B cell (primary cell): ENCODE data around the gene SLC6A18. TPM values are rescaled to one million over a fixed set of nuclear protein-coding genes. Genes with fewer than 3 reads are reported as not detected.

ENCODE experiments used
- ATAC-seq: fragments of 200-7000 bp; cut with Tn5 transposase; one replicate; pipeline ENCODE4 v1.10.0; 2021; ENCODE audit warnings: low read depth, mild to moderate bottlenecking, moderate number of reproducible peaks, moderate library complexity
- CTCF ChIA-PET: fragments of 350-600 bp; sonication (Branson Sonifier 250); formaldehyde crosslinking; loops from one replicate; lab custom pipeline; 2021; ENCODE audit warnings: antibody characterized with exemption, inconsistent platforms; lab: Charles Lee
- POLR2A ChIA-PET: fragments of 350-600 bp; sonication (Branson Sonifier 250); formaldehyde crosslinking; loops from one replicate; lab custom pipeline; 2021; ENCODE audit warnings: antibody characterized with exemption; lab: Charles Lee
- DNase-seq: peaks from one replicate; pipeline ENCODE4 v3.0.0; 2013
- H2AFZ ChIP-seq: 2 replicates; pipeline ENCODE4 v1.6.1; 2012; ENCODE audit warnings: mild to moderate bottlenecking, low read depth, low read length; ENCODE audit not compliant: insufficient read depth, poor library complexity, severe bottlenecking
- H3K27ac ChIP-seq, 2 donors: 1 replicate in 1 of 2; 2 replicates in 1 of 2; pipeline ENCODE4 v1.5.1; 2012 to 2013; ENCODE audit warnings: low read length in 2 of 2, mild to moderate bottlenecking in 2 of 2, moderate library complexity in 1 of 2
- H3K27me3 ChIP-seq, 4 experiments: fragments of 200-600 bp in 1 of 4; sonication (generic) in 1 of 4; replicated peaks in 1 of 4; 1 replicate in 2 of 4; 2 replicates in 2 of 4; pipeline versions ENCODE4 v1.6.1 to v1.7.0; 2013 to 2016; ENCODE audit warnings: low read length in 3 of 4, mild to moderate bottlenecking in 2 of 4, mixed read lengths in 1 of 4, moderate library complexity in 1 of 4; ENCODE audit not compliant: insufficient read depth in 4 of 4, control insufficient read depth in 3 of 4; ENCODE audit errors: control extremely low read depth in 1 of 4
- H3K36me3 ChIP-seq, 2 experiments: replicated peaks in 1 of 2; 1 replicate in 1 of 2; 2 replicates in 1 of 2; pipeline versions ENCODE4 v1.6.1 to v1.7.1; 2013; ENCODE audit warnings: low read length in 1 of 2; ENCODE audit not compliant: insufficient read depth in 2 of 2, control insufficient read depth in 1 of 2; ENCODE audit errors: control extremely low read depth in 1 of 2, extremely low read depth in 1 of 2
- H3K4me1 ChIP-seq, 2 donors: fragments of 200-600 bp in 1 of 2; sonication (generic) in 1 of 2; 1 replicate in 1 of 2; 2 replicates in 1 of 2; pipeline versions ENCODE4 v1.5.1 to v1.6.1; 2013 to 2017; ENCODE audit warnings: low read length in 2 of 2; ENCODE audit not compliant: control insufficient read depth in 2 of 2, insufficient read depth in 2 of 2
- H3K4me2 ChIP-seq: replicated peaks from 2 replicates; pipeline ENCODE3; 2012; ENCODE audit warnings: mild to moderate bottlenecking, low read depth, low read length; ENCODE audit not compliant: poor library complexity, severe bottlenecking
- H3K4me3 ChIP-seq, 5 experiments: fragments of 200-600 bp in 1 of 5; sonication (generic) in 1 of 5; 1 replicate in 3 of 5; 2 replicates in 2 of 5; pipeline versions ENCODE4 v1.5.1 to v1.7.0; 2011 to 2016; ENCODE audit warnings: low read length in 4 of 5, mild to moderate bottlenecking in 4 of 5, low read depth in 2 of 5, control low read depth in 1 of 5, moderate library complexity in 1 of 5; ENCODE audit not compliant: insufficient read depth in 1 of 5; ENCODE audit errors: control extremely low read depth in 1 of 5, extremely low read depth in 1 of 5
- H3K79me2 ChIP-seq: fragments of 200-600 bp; sonication (generic); one replicate; pipeline ENCODE4 v1.6.0; 2016; ENCODE audit warnings: low read length; ENCODE audit not compliant: control insufficient read depth, insufficient read depth
- H3K9ac ChIP-seq: fragments of 200-600 bp; sonication (generic); 2 replicates; pipeline ENCODE4 v1.6.1; 2017; ENCODE audit warnings: mild to moderate bottlenecking, low read length, moderate library complexity
- H3K9me3 ChIP-seq, 3 donors: one replicate each; pipeline versions ENCODE4 v1.6.1 to v1.7.1; 2013; ENCODE audit warnings: low read length in 2 of 3; ENCODE audit not compliant: control insufficient read depth in 2 of 3, insufficient read depth in 1 of 3; ENCODE audit errors: control extremely low read depth in 1 of 3
- H4K20me1 ChIP-seq: 2 replicates; pipeline ENCODE4 v1.6.0; 2012; ENCODE audit warnings: mild to moderate bottlenecking, low read length; ENCODE audit not compliant: insufficient read depth, control insufficient read depth, poor library complexity, severe bottlenecking
- H3K27ac Mint-ChIP-seq: one replicate; pipeline ENCODE4 v1.8.0; 2021; ENCODE audit warnings: mixed read lengths
- H3K27me3 Mint-ChIP-seq: one replicate; pipeline ENCODE4 v1.8.0; 2021; ENCODE audit warnings: mixed read lengths
- H3K4me1 Mint-ChIP-seq: one replicate; pipeline ENCODE4 v1.8.0; 2021; ENCODE audit warnings: mixed read lengths
- H3K4me3 Mint-ChIP-seq: one replicate; pipeline ENCODE4 v1.8.0; 2021; ENCODE audit warnings: mixed read lengths
- H3K9me3 Mint-ChIP-seq: one replicate; pipeline ENCODE4 v1.8.0; 2022; ENCODE audit warnings: mixed read lengths; ENCODE audit not compliant: insufficient read depth
- EZH2 ChIP-seq: IDR thresholded peaks from 2 replicates; pipeline ENCODE4 v1.6.1; 2012; ENCODE audit warnings: borderline replicate concordance, low read depth, mild to moderate bottlenecking, moderate library complexity, low read length; ENCODE audit not compliant: insufficient read depth, poor library complexity, severe bottlenecking
- WGBS: methylation state at CpG from one replicate; pipeline ENCODE4 v1.1.5; 2013; ENCODE audit warnings: missing lambda C conversion rate; ENCODE audit not compliant: insufficient coverage; 5-methylcytosine and 5-hydroxymethylcytosine counted together
- intact Hi-C: fragments of 100-400 bp; cut with micrococcal nuclease; formaldehyde crosslinking; loops from one replicate; pipeline ENCODE4 v1.10.0; 2022
- polyA plus RNA-seq: library from polyadenylated mRNA; depleted of rRNA; stranded (reverse); fragments of >200 nt; gene quantifications from 2 replicates; pipeline ENCODE4 v1.2.3, GENCODE V29; 2012
- total RNA-seq, 2 donors: library from RNA; stranded (reverse); fragments of 120-200 nt in 1 of 2; gene quantifications; 1 replicate in 1 of 2; 2 replicates in 1 of 2; pipeline versions ENCODE4 v1.2.3 to v1.2.4, GENCODE V29; 2013 to 2022
- TF ChIP-seq, protein P1 (sequence below): fragments of 200-600 bp; IDR thresholded peaks from one replicate; pipeline ENCODE4 v1.8.0; 2022; ENCODE audit warnings: antibody characterized with exemption, mild to moderate bottlenecking

SLC6A18 gene
- total and polyA plus RNA-seq, 2 donors (not counting 1 experiment from before 2014, with no cell fraction given) = not detected

DNA sequence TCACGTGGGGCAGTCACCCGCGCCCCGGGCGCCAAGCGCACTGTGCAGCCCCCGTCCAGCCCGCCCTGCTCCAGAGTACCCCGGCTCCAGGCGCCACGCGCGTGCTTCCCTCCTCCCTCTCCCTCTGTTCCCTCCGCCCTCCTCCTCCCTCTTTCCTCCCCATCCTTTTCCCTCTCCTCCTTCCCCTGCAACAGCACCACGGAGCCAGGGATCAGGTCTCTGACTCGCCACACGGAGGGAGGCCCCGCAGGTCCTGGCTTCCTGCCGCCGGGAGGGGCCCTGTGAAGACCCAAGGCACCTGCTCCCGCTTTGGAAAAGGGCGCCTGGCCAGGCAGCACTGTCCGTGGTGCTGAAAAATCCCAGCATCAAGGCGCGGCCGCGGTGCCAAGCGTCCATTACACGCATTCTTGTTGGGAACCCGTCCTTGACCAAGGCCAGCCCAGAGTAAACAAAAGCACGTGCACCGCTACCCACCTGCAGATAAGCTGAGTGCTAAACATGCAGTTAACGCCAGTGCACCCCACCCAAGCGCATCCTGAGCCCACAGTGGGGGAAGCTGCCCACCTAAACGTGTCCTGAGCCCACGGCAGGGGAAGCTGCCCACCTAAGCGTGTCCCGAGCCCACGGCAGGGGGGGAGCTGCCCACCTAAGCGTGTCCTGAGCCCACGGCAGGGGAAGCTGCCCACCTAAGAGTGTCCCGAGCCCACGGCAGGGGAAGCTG is 21.7 kb downstream of the SLC6A18 start:
- H3K9me3 ChIP-seq = no peaks in the 10 kb centered on the region
- Mint-ChIP-seq H3K4me3 (no peak overlapping the region), H3K27me3 (peaks cover 4% of the 10 kb centered on the region), H3K4me1 (no peaks in the 10 kb centered on the region), H3K9me3 (no peaks in the 10 kb centered on the region), H3K27ac (no peak overlapping the region)
- POLR2A ChIA-PET = no interaction called here
- DNase-seq (no peak), ATAC-seq (no peak)
- H3K27me3 ChIP-seq = peaks cover 0 to 20% (median 3%) of the 10 kb centered on the region in 4 experiments
- H3K36me3 ChIP-seq = no peaks in the 10 kb centered on the region
- H2AFZ ChIP-seq = no peak overlapping the region
- intact Hi-C loops = no loop called here
- no peak overlapping the region for H3K27ac ChIP-seq
- H3K9ac ChIP-seq = no peak overlapping the region
- no peak overlapping the region for H3K4me3 ChIP-seq
- H3K79me2 ChIP-seq = no peaks in the 10 kb centered on the region
- no peaks in the 10 kb centered on the region for H4K20me1 ChIP-seq
- 17% methylated on average over 43 of the region's 43 CpGs for WGBS
- CTCF ChIA-PET = no interaction called here
- no peaks in the 10 kb centered on the region for H3K4me1 ChIP-seq
- TF ChIP-seq, protein P1, sequence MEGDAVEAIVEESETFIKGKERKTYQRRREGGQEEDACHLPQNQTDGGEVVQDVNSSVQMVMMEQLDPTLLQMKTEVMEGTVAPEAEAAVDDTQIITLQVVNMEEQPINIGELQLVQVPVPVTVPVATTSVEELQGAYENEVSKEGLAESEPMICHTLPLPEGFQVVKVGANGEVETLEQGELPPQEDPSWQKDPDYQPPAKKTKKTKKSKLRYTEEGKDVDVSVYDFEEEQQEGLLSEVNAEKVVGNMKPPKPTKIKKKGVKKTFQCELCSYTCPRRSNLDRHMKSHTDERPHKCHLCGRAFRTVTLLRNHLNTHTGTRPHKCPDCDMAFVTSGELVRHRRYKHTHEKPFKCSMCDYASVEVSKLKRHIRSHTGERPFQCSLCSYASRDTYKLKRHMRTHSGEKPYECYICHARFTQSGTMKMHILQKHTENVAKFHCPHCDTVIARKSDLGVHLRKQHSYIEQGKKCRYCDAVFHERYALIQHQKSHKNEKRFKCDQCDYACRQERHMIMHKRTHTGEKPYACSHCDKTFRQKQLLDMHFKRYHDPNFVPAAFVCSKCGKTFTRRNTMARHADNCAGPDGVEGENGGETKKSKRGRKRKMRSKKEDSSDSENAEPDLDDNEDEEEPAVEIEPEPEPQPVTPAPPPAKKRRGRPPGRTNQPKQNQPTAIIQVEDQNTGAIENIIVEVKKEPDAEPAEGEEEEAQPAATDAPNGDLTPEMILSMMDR = no peak
- no peak for TF ChIP-seq EZH2
- H3K4me2 ChIP-seq = no peak overlapping the region

DNA sequence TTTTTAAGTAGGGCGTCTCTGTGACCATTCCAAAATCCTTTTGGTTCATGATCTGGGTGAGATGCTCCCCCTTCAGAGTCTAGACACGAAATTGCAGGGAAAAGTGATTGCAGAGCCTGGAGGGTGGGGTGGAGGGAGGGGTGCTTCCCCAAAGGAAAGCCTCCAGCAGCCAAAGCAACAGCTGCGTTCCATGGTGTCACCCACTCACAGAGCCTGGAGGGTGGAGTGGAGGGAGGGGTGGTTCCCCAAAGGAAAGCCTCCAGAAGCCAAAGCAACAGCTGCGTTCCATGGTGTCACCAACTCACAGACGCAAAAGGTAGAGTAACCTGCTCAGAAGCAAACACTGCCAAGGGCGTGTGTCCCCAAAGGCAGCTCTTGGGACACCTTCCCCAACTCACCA is 22.6 kb downstream of the SLC6A18 start:
- no peak overlapping the region for H3K4me3 Mint-ChIP-seq

More for the DNA sequence above, 22.6 kb downstream of the SLC6A18 start:
- no peak overlapping the region for H3K4me2 ChIP-seq
- Mint-ChIP-seq H3K27me3 (peaks cover 4% of the 10 kb centered on the region), H3K9me3 (no peaks in the 10 kb centered on the region), H3K4me1 (no peaks in the 10 kb centered on the region), H3K27ac (no peak overlapping the region)
- intact Hi-C loops = no loop called here
- H2AFZ ChIP-seq = no peak overlapping the region
- no peak overlapping the region for H3K9ac ChIP-seq
- CTCF ChIA-PET = no interaction called here
- no peak overlapping the region for H3K27ac ChIP-seq
- peaks cover 0 to 20% (median 3%) of the 10 kb centered on the region in 4 experiments for H3K27me3 ChIP-seq
- TF ChIP-seq, protein P1 = no peak
- no peak for TF ChIP-seq EZH2
- ATAC-seq (no peak), DNase-seq (no peak)
- no peaks in the 10 kb centered on the region for H3K36me3 ChIP-seq
- H3K4me1 ChIP-seq = no peaks in the 10 kb centered on the region
- H3K4me3 ChIP-seq = no peak overlapping the region
- 79% methylated on average over 5 of the region's 6 CpGs for WGBS
- POLR2A ChIA-PET = no interaction called here
- no peaks in the 10 kb centered on the region for H4K20me1 ChIP-seq
- no peaks in the 10 kb centered on the region for H3K9me3 ChIP-seq
- no peaks in the 10 kb centered on the region for H3K79me2 ChIP-seq
